Astrocyte (in vitro differentiated cells and primary cell): ENCODE data around the gene PHAX.

ENCODE experiments used
- CTCF ChIP-seq: IDR thresholded peaks from 2 replicates; pipeline ENCODE4 v1.5.1; 2011; ENCODE audit warnings: low read depth, mild to moderate bottlenecking, inconsistent platforms, low read length, moderate library complexity; ENCODE audit not compliant: insufficient read depth
- EZH2 ChIP-seq: IDR thresholded peaks from 2 replicates; pipeline ENCODE4 v1.6.1; 2012; ENCODE audit warnings: mild to moderate bottlenecking, low read length, inconsistent platforms; ENCODE audit not compliant: insufficient read depth

- TF ChIP-seq CTCF (peak; percentile 67), EZH2 (no peak)
These were observed at the start of gene PHAX for GRCh38 chr5:126600631-126601511.
